Stimulated activated naive CD8-positive, alpha-beta T cell treated with anti-CD3 and anti-CD28 coated beads, Interleukin-15, Interleukin-2, amounts not matched to agents 100 ng/mL and 50 ng/mL, for 24 hours (primary cell): ENCODE data around the gene GPR15LG.

Experiments
- H3K27ac Mint-ChIP-seq: one replicate; pipeline ENCODE4 v1.8.0; 2021; ENCODE audit warnings: mild to moderate bottlenecking, mixed read lengths
- H3K27me3 Mint-ChIP-seq: one replicate; pipeline ENCODE4 v1.8.0; 2021; ENCODE audit warnings: mixed read lengths
- H3K36me3 Mint-ChIP-seq: one replicate; pipeline ENCODE4 v1.8.0; 2021; ENCODE audit warnings: low read depth, mixed read lengths
- H3K4me1 Mint-ChIP-seq: one replicate; pipeline ENCODE4 v1.8.0; 2021; ENCODE audit warnings: low read depth, mixed read lengths
- H3K4me3 Mint-ChIP-seq: one replicate; pipeline ENCODE4 v1.8.0; 2021; ENCODE audit warnings: mild to moderate bottlenecking, mixed read lengths
- H3K9me3 Mint-ChIP-seq: one replicate; pipeline ENCODE4 v1.8.0; 2021; ENCODE audit warnings: mixed read lengths

Gene GPR15LG

DNA sequence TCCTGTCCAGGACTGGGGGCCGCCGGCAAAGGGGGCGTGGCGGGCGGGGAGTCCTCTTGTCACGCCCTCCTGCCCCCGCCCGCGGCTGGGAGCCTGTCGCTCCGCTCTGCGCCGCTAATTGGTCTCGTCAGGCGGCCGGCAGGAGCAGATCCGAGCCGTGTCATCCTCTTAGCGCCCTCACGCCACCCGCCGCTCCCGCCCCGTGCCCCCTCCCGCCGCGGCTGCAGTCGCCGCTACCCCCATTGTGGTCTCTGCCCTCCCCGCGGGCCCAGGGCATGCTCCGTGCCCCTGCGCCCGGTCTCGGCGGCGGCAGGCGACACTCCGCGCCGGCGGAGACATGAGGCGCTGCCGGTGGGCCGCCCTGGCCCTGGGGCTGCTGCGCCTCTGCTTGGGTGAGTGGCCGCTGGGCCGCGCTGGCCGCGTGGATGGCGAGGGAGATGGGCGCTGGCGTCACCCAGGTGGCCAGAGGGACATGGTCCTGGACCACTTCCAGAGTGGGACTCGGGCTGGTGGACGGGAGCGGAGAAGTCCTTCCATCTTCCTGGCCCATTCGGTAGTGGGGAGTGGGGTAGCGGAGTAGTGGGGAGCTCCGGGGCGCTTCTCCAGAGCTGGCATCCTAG, 20.9 kb downstream of the GPR15LG start, which contains the start of gene CDHR1:
TSS of gene CDHR1 (plus strand) at position 114 of the 620 bp plus-strand sequence. CDS start at position 338, 224 bp downstream.
- Mint-ChIP-seq H3K27ac (no peak within 1 kb of the TSS), H3K9me3 (no peaks in the 10 kb centered on the region), H3K36me3 (no peaks in the 10 kb centered on the region), H3K4me1 (peaks cover 11% of the 10 kb centered on the region), H3K4me3 (peak within 1 kb of the TSS; percentile 57), H3K27me3 (peaks cover 30% of the 10 kb centered on the region)

DNA sequence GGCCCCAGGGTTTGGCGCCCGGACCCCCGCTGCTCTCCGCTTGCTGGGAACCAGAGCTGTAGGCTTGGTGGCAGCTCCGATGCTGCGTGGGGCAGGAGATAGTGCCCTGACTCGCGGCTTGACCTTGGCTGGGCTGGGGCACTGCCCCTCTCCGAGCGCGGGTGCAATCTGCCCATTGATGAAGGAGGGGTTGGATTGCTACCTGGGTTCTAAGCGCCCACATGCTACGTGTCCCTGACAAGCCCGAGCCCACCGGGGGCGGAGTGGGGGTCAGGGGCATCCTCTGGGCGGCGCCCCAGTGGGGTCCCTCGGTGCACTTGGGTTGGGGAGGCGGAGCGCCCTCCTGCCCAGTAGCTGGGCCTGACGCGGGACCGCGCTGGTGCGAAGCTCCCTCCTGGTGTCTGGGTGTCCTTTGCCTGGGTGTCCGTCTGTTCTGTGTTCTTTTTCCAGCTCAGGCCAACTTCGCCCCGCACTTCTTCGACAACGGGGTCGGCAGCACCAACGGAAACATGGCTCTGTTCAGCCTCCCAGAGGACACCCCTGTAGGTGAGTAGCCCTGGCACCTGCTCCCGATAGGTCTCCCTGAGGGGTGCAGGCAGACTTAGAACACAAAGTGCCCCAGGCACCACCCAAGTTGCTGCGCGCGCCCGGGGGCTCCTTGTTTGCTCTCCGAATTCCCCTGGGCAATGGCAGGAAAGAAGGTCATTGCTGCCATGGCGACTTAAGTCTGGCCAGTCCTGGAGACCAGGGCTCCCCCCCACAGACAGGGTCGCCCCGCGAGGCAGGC, 21.6 kb downstream of the GPR15LG start:
- peak overlapping the region; percentile 57 for H3K4me3 Mint-ChIP-seq
- H3K27me3 Mint-ChIP-seq, result peaks cover 30% of the 10 kb centered on the region
- H3K9me3 Mint-ChIP-seq, result no peaks in the 10 kb centered on the region
- H3K4me1 Mint-ChIP-seq, result peaks cover 11% of the 10 kb centered on the region
- no peaks in the 10 kb centered on the region for H3K36me3 Mint-ChIP-seq
- no peak overlapping the region for H3K27ac Mint-ChIP-seq

DNA sequence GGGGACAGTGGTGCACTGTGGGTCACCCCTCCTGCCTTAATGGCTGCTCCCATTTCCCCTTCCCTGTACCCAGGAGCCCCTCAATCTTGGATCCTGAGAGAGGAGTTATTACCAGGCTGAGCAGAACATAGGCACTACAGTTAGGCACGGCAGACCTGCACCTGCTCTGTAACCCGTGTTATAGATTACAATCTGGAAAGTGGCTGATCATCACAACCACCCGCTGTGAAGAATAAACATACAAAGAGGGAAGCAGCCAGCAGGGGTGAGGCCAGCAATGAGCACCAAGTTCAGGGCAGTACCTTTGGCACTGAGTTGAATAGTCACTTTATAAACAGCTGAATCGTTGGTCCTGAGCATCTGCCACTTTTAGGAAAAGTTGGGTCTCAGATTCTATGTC, 22.5 kb downstream of the GPR15LG start:
- Mint-ChIP-seq H3K9me3 (no peaks in the 10 kb centered on the region), H3K36me3 (no peaks in the 10 kb centered on the region), H3K4me3 (no peak overlapping the region), H3K4me1 (peaks cover 10% of the 10 kb centered on the region), H3K27me3 (peaks cover 30% of the 10 kb centered on the region), H3K27ac (no peak overlapping the region)

DNA sequence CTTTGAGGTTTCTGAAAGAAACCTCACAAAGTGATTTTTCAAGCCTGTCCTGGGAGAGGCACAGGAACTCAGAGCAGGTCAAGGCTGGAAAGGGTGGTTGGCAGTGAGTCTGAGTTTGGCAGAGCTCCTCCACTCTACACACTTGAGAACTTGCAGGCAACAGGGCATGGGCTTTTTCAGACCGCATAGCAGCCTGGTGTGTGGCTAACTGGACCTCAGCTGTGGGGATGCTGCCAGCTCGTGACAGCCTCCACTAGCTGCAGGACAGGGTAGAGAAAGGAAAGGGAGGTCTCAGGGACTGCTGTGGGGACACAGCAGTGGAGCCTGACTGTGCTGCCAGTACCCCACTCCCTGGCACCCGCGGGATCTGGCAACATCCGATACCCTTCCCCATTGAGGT, 23.3 kb downstream of the GPR15LG start:
- Mint-ChIP-seq H3K36me3 (no peaks in the 10 kb centered on the region), H3K27me3 (peaks cover 30% of the 10 kb centered on the region), H3K9me3 (no peaks in the 10 kb centered on the region), H3K4me1 (peaks cover 5% of the 10 kb centered on the region), H3K27ac (no peak overlapping the region), H3K4me3 (no peak overlapping the region)

DNA sequence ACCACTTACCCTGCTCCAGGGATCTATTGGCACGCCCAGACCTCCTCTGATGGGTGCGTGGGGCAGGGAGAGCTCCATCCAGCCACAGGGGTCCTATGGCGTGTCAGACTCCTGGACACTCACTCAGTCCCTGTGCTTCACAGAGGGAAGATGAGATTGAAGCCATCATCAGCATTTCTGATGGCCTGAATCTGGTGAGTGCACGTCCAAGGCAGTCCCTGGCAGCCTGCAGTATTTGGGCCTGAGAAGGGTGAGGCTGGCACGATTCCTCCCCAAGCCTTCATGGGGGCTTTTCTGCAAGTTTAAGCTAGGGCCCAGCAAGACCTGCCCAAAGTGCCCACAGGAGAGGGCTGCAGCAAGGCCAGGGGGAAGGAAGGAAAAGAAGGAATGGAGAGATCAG, 24.0 kb downstream of the GPR15LG start:
- Mint-ChIP-seq H3K27ac (no peak overlapping the region), H3K36me3 (no peaks in the 10 kb centered on the region), H3K4me3 (no peak overlapping the region), H3K9me3 (no peaks in the 10 kb centered on the region), H3K27me3 (peaks cover 30% of the 10 kb centered on the region), H3K4me1 (peaks cover 5% of the 10 kb centered on the region)

GRCh38 chr10:84198206-84198915, 24.8 kb downstream of the GPR15LG start:
- Mint-ChIP-seq H3K9me3 (no peaks in the 10 kb centered on the region), H3K36me3 (no peaks in the 10 kb centered on the region), H3K27ac (no peak overlapping the region), H3K4me1 (peaks cover 5% of the 10 kb centered on the region), H3K27me3 (peaks cover 26% of the 10 kb centered on the region), H3K4me3 (no peak overlapping the region)

GRCh38 chr10:84200537-84201243, 27.1 kb downstream of the GPR15LG start:
- no peaks in the 10 kb centered on the region for H3K9me3 Mint-ChIP-seq
- no peak overlapping the region for H3K4me3 Mint-ChIP-seq
- peaks cover 1% of the 10 kb centered on the region for H3K4me1 Mint-ChIP-seq
- H3K27me3 Mint-ChIP-seq, result peaks cover 15% of the 10 kb centered on the region
- no peak overlapping the region for H3K27ac Mint-ChIP-seq
- H3K36me3 Mint-ChIP-seq, result no peaks in the 10 kb centered on the region

GRCh38 chr10:84201244-84201606, 27.6 kb downstream of the GPR15LG start:
- H3K4me3 Mint-ChIP-seq, result no peak overlapping the region
- H3K4me1 Mint-ChIP-seq, result no peaks in the 10 kb centered on the region
- H3K27ac Mint-ChIP-seq, result no peak overlapping the region
- no peaks in the 10 kb centered on the region for H3K9me3 Mint-ChIP-seq
- peaks cover 10% of the 10 kb centered on the region for H3K27me3 Mint-ChIP-seq
- H3K36me3 Mint-ChIP-seq, result no peaks in the 10 kb centered on the region

GRCh38 chr10:84201682-84202081, 28.1 kb downstream of the GPR15LG start:
- Mint-ChIP-seq H3K4me3 (no peak overlapping the region), H3K9me3 (no peaks in the 10 kb centered on the region), H3K36me3 (no peaks in the 10 kb centered on the region), H3K27me3 (peaks cover 6% of the 10 kb centered on the region), H3K4me1 (no peaks in the 10 kb centered on the region), H3K27ac (no peak overlapping the region)

DNA sequence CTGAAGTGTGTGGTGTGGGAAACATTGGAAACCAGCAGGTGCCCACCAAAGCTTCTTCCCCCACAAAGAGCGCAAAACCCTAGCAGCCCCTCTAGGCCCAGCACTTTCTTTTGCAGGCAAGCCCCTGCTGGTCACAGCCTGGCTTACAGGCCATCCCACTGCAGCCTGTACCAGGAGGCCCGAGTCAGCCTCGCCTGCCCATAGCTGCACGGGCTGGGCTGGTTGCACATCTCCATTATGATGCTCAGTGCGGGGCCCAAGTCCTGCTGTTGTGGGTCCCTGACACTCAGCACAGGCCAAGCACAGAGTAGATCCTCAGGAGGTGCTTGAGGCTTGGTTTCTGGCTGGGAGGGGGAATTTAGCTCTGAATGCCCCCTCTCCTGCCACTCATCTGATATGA, 28.7 kb downstream of the GPR15LG start:
- H3K9me3 Mint-ChIP-seq, result no peaks in the 10 kb centered on the region
- no peak overlapping the region for H3K4me3 Mint-ChIP-seq
- no peaks in the 10 kb centered on the region for H3K4me1 Mint-ChIP-seq
- no peak overlapping the region for H3K27ac Mint-ChIP-seq
- H3K36me3 Mint-ChIP-seq, result no peaks in the 10 kb centered on the region
- no peaks in the 10 kb centered on the region for H3K27me3 Mint-ChIP-seq

GRCh38 chr10:84204122-84204521, 30.5 kb downstream of the GPR15LG start:
- Mint-ChIP-seq H3K4me1 (no peaks in the 10 kb centered on the region), H3K27ac (no peak overlapping the region), H3K9me3 (no peaks in the 10 kb centered on the region), H3K27me3 (peaks cover 3% of the 10 kb centered on the region), H3K36me3 (no peaks in the 10 kb centered on the region), H3K4me3 (no peak overlapping the region)

GRCh38 chr10:84204610-84205009, 31.0 kb downstream of the GPR15LG start:
- H3K27me3 Mint-ChIP-seq, result peaks cover 3% of the 10 kb centered on the region
- H3K4me3 Mint-ChIP-seq, result no peak overlapping the region
- H3K27ac Mint-ChIP-seq, result no peak overlapping the region
- no peaks in the 10 kb centered on the region for H3K9me3 Mint-ChIP-seq
- H3K36me3 Mint-ChIP-seq, result no peaks in the 10 kb centered on the region
- H3K4me1 Mint-ChIP-seq, result no peaks in the 10 kb centered on the region

GRCh38 chr10:84205049-84205852, 31.6 kb downstream of the GPR15LG start:
- Mint-ChIP-seq H3K4me3 (no peak overlapping the region), H3K9me3 (no peaks in the 10 kb centered on the region), H3K4me1 (no peaks in the 10 kb centered on the region), H3K36me3 (no peaks in the 10 kb centered on the region), H3K27me3 (peaks cover 3% of the 10 kb centered on the region), H3K27ac (no peak overlapping the region)

- Mint-ChIP-seq H3K4me1 (no peaks in the 10 kb centered on the region), H3K36me3 (no peaks in the 10 kb centered on the region), H3K27me3 (peaks cover 3% of the 10 kb centered on the region), H3K9me3 (no peaks in the 10 kb centered on the region), H3K4me3 (no peak overlapping the region), H3K27ac (no peak overlapping the region)
Measured at GRCh38 chr10:84205853-84206525, 32.4 kb downstream of the GPR15LG start.
